Endothelial cell (in vitro differentiated cells): Measurements from ENCODE around the gene SIPA1. TPM values are rescaled to one million over a fixed set of nuclear protein-coding genes. Genes with fewer than 3 reads are reported as not detected.

ENCODE experiments used
- DNase-seq: peaks from one replicate; pipeline ENCODE4 v3.0.0; 2021; ENCODE audit warnings: low spot score
- H3K27ac Mint-ChIP-seq: one replicate; pipeline ENCODE4 v1.8.0; 2021; ENCODE audit warnings: mixed read lengths, inconsistent platforms; ENCODE audit not compliant: unreplicated experiment
- H3K27me3 Mint-ChIP-seq: one replicate; pipeline ENCODE4 v1.8.0; 2021; ENCODE audit warnings: mild to moderate bottlenecking, moderate library complexity, mixed read lengths, inconsistent platforms; ENCODE audit not compliant: unreplicated experiment
- H3K36me3 Mint-ChIP-seq: one replicate; pipeline ENCODE4 v1.8.0; 2021; ENCODE audit warnings: mild to moderate bottlenecking, low read depth, mixed read lengths, inconsistent platforms; ENCODE audit not compliant: unreplicated experiment
- H3K4me1 Mint-ChIP-seq: one replicate; pipeline ENCODE4 v1.8.0; 2021; ENCODE audit warnings: mild to moderate bottlenecking, mixed read lengths, inconsistent platforms; ENCODE audit not compliant: unreplicated experiment
- H3K4me3 Mint-ChIP-seq: one replicate; pipeline ENCODE4 v1.8.0; 2021; ENCODE audit warnings: mild to moderate bottlenecking, mixed read lengths, inconsistent platforms; ENCODE audit not compliant: unreplicated experiment
- H3K9me3 Mint-ChIP-seq: one replicate; pipeline ENCODE4 v1.8.0; 2021; ENCODE audit warnings: mixed read lengths, inconsistent platforms; ENCODE audit not compliant: unreplicated experiment
- CTCF ChIP-seq: fragments of 200-600 bp; sonication (generic); IDR thresholded peaks from one replicate; pipeline ENCODE4 v1.5.0; 2021; ENCODE audit warnings: antibody characterized with exemption; ENCODE audit not compliant: unreplicated experiment
- total RNA-seq: library from RNA; stranded (reverse); fragmentation: NEBNext Ultra II Directional; extraction: Animal tissue kit (Norgen Biotek cat#: 25700); gene quantifications from one replicate; pipeline ENCODE4 v1.2.1, GENCODE V29; 2021; ENCODE audit not compliant: unreplicated experiment

SIPA1 gene
- total RNA-seq, 1 donor from 2014 or later: 267 TPM

GRCh38 chr11:65641297-65642013 lies 3.6 kb downstream of the SIPA1 start:
- peaks cover 31% of the 10 kb centered on the region for H3K36me3 Mint-ChIP-seq
- no peak for DNase-seq
- no peaks in the 10 kb centered on the region for H3K9me3 Mint-ChIP-seq
- H3K4me1 Mint-ChIP-seq: peaks cover 59% of the 10 kb centered on the region
- peak overlapping the region; percentile 91 for H3K4me3 Mint-ChIP-seq
- peak overlapping the region; percentile 83 for H3K27ac Mint-ChIP-seq
- no peak for TF ChIP-seq CTCF
- H3K27me3 Mint-ChIP-seq: peaks cover 21% of the 10 kb centered on the region

GRCh38 chr11:65642014-65642671 lies 4.2 kb downstream of the SIPA1 start:
- peak; percentile 56 for DNase-seq
- Mint-ChIP-seq H3K27ac (peak overlapping the region; percentile 83), H3K27me3 (peaks cover 21% of the 10 kb centered on the region), H3K4me3 (peak overlapping the region; percentile 91), H3K9me3 (no peaks in the 10 kb centered on the region), H3K4me1 (peaks cover 54% of the 10 kb centered on the region), H3K36me3 (peaks cover 26% of the 10 kb centered on the region)
- TF ChIP-seq CTCF: no peak

GRCh38 chr11:65643971-65644370 lies 6.1 kb downstream of the SIPA1 start:
- peaks cover 33% of the 10 kb centered on the region for H3K36me3 Mint-ChIP-seq
- peaks cover 54% of the 10 kb centered on the region for H3K4me1 Mint-ChIP-seq
- H3K27me3 Mint-ChIP-seq: peaks cover 24% of the 10 kb centered on the region
- no peak for TF ChIP-seq CTCF
- peak overlapping the region; percentile 81 for H3K4me3 Mint-ChIP-seq
- H3K9me3 Mint-ChIP-seq: no peaks in the 10 kb centered on the region
- no peak for DNase-seq
- H3K27ac Mint-ChIP-seq: no peak overlapping the region

- no peak overlapping the region for H3K4me3 Mint-ChIP-seq
- peaks cover 20% of the 10 kb centered on the region for H3K27me3 Mint-ChIP-seq
- H3K36me3 Mint-ChIP-seq: peaks cover 34% of the 10 kb centered on the region
- H3K9me3 Mint-ChIP-seq: no peaks in the 10 kb centered on the region
- H3K4me1 Mint-ChIP-seq: peaks cover 49% of the 10 kb centered on the region
- H3K27ac Mint-ChIP-seq: peak overlapping the region; percentile 48
- no peak for DNase-seq
- no peak for TF ChIP-seq CTCF
Observed at GRCh38 chr11:65644837-65645236, 6.9 kb downstream of the SIPA1 start.

GRCh38 chr11:65645710-65646109 lies 7.8 kb downstream of the SIPA1 start:
- no peak for DNase-seq
- Mint-ChIP-seq H3K27ac (peak overlapping the region; percentile 52), H3K27me3 (peaks cover 20% of the 10 kb centered on the region), H3K9me3 (no peaks in the 10 kb centered on the region), H3K4me3 (peak overlapping the region; percentile 59), H3K4me1 (peaks cover 43% of the 10 kb centered on the region), H3K36me3 (peaks cover 38% of the 10 kb centered on the region)
- TF ChIP-seq CTCF: no peak
